ENCODE data around the gene LRTM2. TPM values are rescaled to one million over a fixed set of nuclear protein-coding genes. Genes with fewer than 3 reads are reported as not detected.

Gene LRTM2
- total RNA-seq, 4 donors from 2014 or later, result not detected

- Histone ChIP-seq H3K4me3 (replicated peaks in 1 of 3) (no peak overlapping the region), H3K27ac (no peak overlapping the region), H3K27me3 (no peaks in the 10 kb centered on the region), H3K4me1 (no peaks in the 10 kb centered on the region), H3K9me3 (no peaks in the 10 kb centered on the region), H3K36me3 (no peaks in the 10 kb centered on the region)
- WGBS, 2 donors, result 67 to 77% methylated on average over 7 of the region's 7 CpGs
- TF ChIP-seq POLR2A (IDR thresholded peaks at IDR 0.05) (no peak), CTCF (IDR thresholded peaks at IDR 0.05) (no peak)
- no peak for DNase-seq
- intact Hi-C loops (cut with DNase I), result no loop called here
Observed at GRCh38 chr12:1851151-1851701, 30.9 kb downstream of the LRTM2 start.

GRCh38 chr12:1852076-1852475 lies 31.7 kb downstream of the LRTM2 start:
- TF ChIP-seq CTCF (IDR thresholded peaks at IDR 0.05) (no peak), POLR2A (IDR thresholded peaks at IDR 0.05) (no peak)
- intact Hi-C loops (cut with DNase I), result no loop called here
- DNase-seq, result no peak

DNA sequence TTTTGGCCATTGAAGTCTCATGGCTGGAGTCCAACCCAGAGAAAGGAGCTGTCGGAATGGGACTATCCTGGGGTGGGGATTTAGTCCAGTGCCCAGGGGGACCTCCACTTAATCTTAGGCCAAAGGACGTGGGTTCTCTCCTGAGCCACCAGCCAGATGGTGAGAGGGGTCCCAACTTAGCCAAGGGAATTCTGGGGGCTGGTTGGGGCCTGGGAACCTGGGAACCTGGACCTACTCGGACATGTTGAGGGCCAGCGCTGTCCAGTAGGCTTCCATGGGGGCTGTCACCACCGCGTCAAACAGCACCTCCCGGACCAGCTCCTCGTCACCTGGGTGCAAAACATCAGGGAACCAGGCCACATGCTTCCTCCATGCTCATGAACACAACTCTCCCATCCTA lies 33.4 kb downstream of the LRTM2 start:
- TF ChIP-seq CTCF (IDR thresholded peaks at IDR 0.05) (no peak), POLR2A (IDR thresholded peaks at IDR 0.05) (no peak)
- Histone ChIP-seq H3K4me1 (no peaks in the 10 kb centered on the region), H3K36me3 (no peaks in the 10 kb centered on the region), H3K27me3 (no peaks in the 10 kb centered on the region), H3K4me3 (replicated peaks in 1 of 3) (no peak overlapping the region), H3K9me3 (no peaks in the 10 kb centered on the region), H3K27ac (no peak overlapping the region)
- WGBS, 2 donors, result 85 to 97% methylated on average over 8 of the region's 8 CpGs
- intact Hi-C loops (cut with DNase I), result no loop called here
- no peak for DNase-seq

More at GRCh38 chr12:1852076-1852475, 31.7 kb downstream of the LRTM2 start:
- H3K36me3 ChIP-seq, result no peaks in the 10 kb centered on the region
- no peak overlapping the region for H3K4me3 ChIP-seq (replicated peaks in 1 of 3)
- no peaks in the 10 kb centered on the region for H3K27me3 ChIP-seq
- WGBS, 2 donors, result 91 to 94% methylated on average over 1 of the region's 1 CpG
- H3K9me3 ChIP-seq, result no peaks in the 10 kb centered on the region
- no peak overlapping the region for H3K27ac ChIP-seq
- no peaks in the 10 kb centered on the region for H3K4me1 ChIP-seq

DNA sequence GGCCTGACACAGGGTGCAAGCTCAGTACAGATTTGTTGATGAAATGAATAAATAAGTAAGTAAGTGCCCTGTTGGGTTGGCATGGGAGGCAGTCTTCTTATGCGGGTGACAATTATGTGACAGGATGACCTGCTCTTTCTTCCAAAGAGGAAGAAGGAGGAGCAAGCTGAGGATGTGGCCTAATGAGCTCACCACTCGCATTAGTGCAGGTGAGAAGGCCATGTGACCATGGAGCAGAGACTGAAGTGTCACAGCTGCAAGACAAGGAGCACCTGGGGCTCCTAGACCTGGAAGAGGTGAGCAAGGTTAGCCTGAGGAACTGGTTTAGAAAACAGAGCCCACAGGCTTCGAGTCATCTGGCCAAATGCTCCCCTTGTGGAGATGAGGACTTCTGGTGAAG lies 34.9 kb downstream of the LRTM2 start:
- Histone ChIP-seq H3K4me1 (no peaks in the 10 kb centered on the region), H3K36me3 (no peaks in the 10 kb centered on the region), H3K27me3 (no peaks in the 10 kb centered on the region), H3K4me3 (replicated peaks in 1 of 3) (no peak overlapping the region), H3K9me3 (no peaks in the 10 kb centered on the region), H3K27ac (no peak overlapping the region)
- intact Hi-C loops (cut with DNase I), result no loop called here
- WGBS, 2 donors, result 81 to 96% methylated on average over 3 of the region's 3 CpGs
- no peak for TF ChIP-seq CTCF (IDR thresholded peaks at IDR 0.05)
- TF ChIP-seq POLR2A (IDR thresholded peaks at IDR 0.05), result no peak
- DNase-seq, result no peak

DNA sequence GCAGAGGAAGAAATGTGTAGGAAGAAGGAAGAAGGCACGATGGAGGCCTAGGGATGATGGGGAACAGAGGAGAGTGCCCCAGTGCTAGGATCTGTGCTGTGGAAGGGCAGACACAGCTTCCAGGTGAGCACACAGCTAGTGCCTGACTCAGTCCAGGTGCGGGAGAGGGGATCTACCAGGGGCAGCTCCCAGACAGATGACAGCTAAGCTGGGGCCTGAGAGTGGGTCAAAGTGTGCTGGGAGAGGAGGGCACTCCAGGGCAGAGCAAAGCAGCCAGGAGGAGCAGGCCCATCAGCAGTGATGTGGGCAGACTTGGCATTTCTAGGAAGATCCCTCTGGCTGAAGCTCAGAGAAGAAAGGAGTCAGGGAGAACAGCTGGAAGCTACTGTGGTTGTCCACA lies 36.7 kb downstream of the LRTM2 start:
- Histone ChIP-seq H3K27me3 (no peaks in the 10 kb centered on the region), H3K4me1 (no peaks in the 10 kb centered on the region), H3K4me3 (replicated peaks in 1 of 3) (no peak overlapping the region), H3K36me3 (no peaks in the 10 kb centered on the region), H3K27ac (no peak overlapping the region), H3K9me3 (no peaks in the 10 kb centered on the region)
- 50 to 66% methylated on average over 2 of the region's 2 CpGs for WGBS, 2 donors
- TF ChIP-seq CTCF (IDR thresholded peaks at IDR 0.05) (no peak), POLR2A (IDR thresholded peaks at IDR 0.05) (no peak)
- DNase-seq, result no peak
- intact Hi-C loops (cut with DNase I), result no loop called here
